LNCaP clone FGC (cell line): ENCODE results near the gene REL.
A peak's percentile ranks its signal among the peaks of the same experiment; 100 is the strongest.

Experiments used
- DNase-seq: peaks from one replicate; pipeline ENCODE4 v3.0.0-alpha.2; 2011; ENCODE audit warnings: low read depth
- H3K4me3 ChIP-seq: 2 replicates; pipeline ENCODE4 v1.5.1; 2011; ENCODE audit warnings: mild to moderate bottlenecking, low read depth, low read length, control low read depth
- TF ChIP-seq, protein P1 (sequence below): IDR thresholded peaks from 2 replicates; pipeline ENCODE4 v1.5.1; 2012; ENCODE audit warnings: mild to moderate bottlenecking; ENCODE audit not compliant: control insufficient read depth, insufficient read depth; ENCODE audit errors: extremely low read depth

Gene REL

DNA sequence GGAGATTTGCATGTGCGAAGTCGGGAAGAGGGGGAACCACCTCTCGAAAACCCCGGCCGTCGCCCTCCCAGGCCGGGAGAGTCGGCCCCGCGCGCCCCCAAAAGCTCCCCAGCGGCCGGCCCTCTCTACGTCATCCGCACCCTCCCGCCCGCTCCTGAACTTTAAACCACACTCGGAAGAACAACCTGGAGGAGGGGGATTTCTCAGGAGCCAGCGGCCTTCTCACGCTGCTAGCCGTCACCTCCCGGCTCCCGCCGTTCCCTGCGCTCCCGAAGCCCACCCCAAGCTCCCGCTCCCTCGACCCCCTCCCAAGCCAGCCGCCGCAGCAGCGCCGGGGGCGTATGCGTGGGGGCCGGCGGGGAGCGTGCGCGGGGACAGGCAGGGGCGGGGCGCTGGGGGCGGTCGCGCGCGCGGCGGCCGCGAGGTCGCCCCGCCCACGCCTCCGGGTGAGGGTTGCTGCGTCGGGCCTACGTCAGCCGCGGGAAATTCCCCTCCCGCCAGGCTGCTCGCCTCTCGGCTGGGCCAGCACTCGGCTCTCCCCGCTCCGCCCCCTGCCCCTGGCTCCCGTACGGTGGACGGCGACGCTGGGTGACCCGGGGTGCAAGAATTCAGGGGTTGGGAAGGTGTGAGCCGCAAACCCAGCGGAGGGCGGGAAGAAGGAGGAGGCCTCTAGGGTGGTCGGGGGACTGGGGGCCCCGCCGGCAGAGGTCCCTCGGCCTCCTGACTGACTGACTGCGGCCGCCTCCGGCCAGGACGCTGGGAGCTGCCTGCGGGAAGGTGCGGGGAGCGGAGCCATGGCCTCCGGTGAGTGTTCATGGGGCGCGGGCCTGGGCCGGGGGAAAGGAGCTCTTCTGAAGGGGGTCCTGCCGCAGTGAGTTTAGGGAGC, at the start of gene REL:
TSS of gene REL (plus strand) at position 528 of the 886 bp plus-strand sequence. CDS start at position 795, 267 bp downstream.
- H3K4me3 ChIP-seq = peak within 1 kb of the TSS; percentile 68
- no peak for DNase-seq
- TF ChIP-seq, protein P1, sequence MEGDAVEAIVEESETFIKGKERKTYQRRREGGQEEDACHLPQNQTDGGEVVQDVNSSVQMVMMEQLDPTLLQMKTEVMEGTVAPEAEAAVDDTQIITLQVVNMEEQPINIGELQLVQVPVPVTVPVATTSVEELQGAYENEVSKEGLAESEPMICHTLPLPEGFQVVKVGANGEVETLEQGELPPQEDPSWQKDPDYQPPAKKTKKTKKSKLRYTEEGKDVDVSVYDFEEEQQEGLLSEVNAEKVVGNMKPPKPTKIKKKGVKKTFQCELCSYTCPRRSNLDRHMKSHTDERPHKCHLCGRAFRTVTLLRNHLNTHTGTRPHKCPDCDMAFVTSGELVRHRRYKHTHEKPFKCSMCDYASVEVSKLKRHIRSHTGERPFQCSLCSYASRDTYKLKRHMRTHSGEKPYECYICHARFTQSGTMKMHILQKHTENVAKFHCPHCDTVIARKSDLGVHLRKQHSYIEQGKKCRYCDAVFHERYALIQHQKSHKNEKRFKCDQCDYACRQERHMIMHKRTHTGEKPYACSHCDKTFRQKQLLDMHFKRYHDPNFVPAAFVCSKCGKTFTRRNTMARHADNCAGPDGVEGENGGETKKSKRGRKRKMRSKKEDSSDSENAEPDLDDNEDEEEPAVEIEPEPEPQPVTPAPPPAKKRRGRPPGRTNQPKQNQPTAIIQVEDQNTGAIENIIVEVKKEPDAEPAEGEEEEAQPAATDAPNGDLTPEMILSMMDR = no peak

DNA sequence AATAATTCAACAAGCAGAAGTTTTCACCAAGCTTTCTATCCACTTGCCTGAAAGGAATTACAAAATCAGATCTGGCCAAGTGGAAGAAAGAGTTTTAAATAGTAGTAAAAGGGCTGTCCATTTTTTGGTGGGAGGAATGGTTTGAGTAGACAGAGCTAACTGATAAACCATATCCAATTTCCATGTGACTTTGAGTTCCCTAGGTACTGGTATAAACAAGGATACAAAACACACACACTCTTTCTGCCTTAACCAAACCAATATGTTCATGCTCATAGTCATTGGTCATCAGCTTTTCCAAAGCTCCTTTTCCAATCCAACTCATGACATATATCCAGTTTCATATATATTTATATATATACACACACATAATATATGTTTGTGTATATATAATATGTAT, 49.5 kb upstream of the REL start:
- DNase-seq = no peak
- TF ChIP-seq, protein P1 = no peak
- H3K4me3 ChIP-seq = no peak overlapping the region

- DNase-seq = no peak
- no peak overlapping the region for H3K4me3 ChIP-seq
- TF ChIP-seq, protein P1 = no peak
Observed at GRCh38 chr2:60832621-60833020, 48.8 kb upstream of the REL start.

GRCh38 chr2:60834270-60834717, 47.1 kb upstream of the REL start:
- no peak overlapping the region for H3K4me3 ChIP-seq
- DNase-seq = no peak
- TF ChIP-seq, protein P1 = no peak

- TF ChIP-seq, protein P1 = no peak
- H3K4me3 ChIP-seq = no peak overlapping the region
- no peak for DNase-seq
Observed at GRCh38 chr2:60836491-60836890, 44.9 kb upstream of the REL start.

GRCh38 chr2:60837123-60837522, 44.3 kb upstream of the REL start:
- H3K4me3 ChIP-seq = no peak overlapping the region
- no peak for DNase-seq
- TF ChIP-seq, protein P1 = no peak
